GM06990 (cell line): ENCODE measurements around the gene SH2D4B.

Experiments used
- DNase-seq: peaks from one replicate; pipeline ENCODE4 v3.0.0-alpha.2; 2011; ENCODE audit not compliant: insufficient read length; ENCODE audit errors: extremely low read depth
- H3K27me3 ChIP-seq: replicated peaks from 2 replicates; pipeline ENCODE4 v1.6.0; 2011; ENCODE audit warnings: low read length; ENCODE audit not compliant: control insufficient read depth, insufficient read depth
- H3K36me3 ChIP-seq: 2 replicates; pipeline ENCODE4 v1.5.1; 2011; ENCODE audit warnings: low read length; ENCODE audit not compliant: control insufficient read depth, insufficient read depth
- H3K4me3 ChIP-seq: replicated peaks from 2 replicates; pipeline ENCODE4 v1.5.1; 2011; ENCODE audit warnings: low read depth, mild to moderate bottlenecking, control low read depth, low read length
- CTCF ChIP-seq: IDR thresholded peaks from 2 replicates; pipeline ENCODE4 v1.5.1; 2011; ENCODE audit warnings: low read length, control low read depth, mild to moderate bottlenecking, inconsistent platforms; ENCODE audit not compliant: insufficient read depth, poor library complexity, severe bottlenecking

Gene SH2D4B

GRCh38 chr10:80504158-80504811 lies 33.4 kb upstream of the SH2D4B start:
- no peak for DNase-seq
- H3K36me3 ChIP-seq, result peaks cover 14% of the 10 kb centered on the region
- H3K27me3 ChIP-seq, result no peaks in the 10 kb centered on the region
- TF ChIP-seq CTCF, result no peak
- H3K4me3 ChIP-seq, result no peak overlapping the region

GRCh38 chr10:80504897-80505465 lies 32.7 kb upstream of the SH2D4B start:
- no peak overlapping the region for H3K4me3 ChIP-seq
- peaks cover 18% of the 10 kb centered on the region for H3K36me3 ChIP-seq
- DNase-seq, result no peak

GRCh38 chr10:80506189-80506575 lies 31.5 kb upstream of the SH2D4B start:
- no peak for TF ChIP-seq CTCF
- no peak for DNase-seq
- H3K27me3 ChIP-seq, result no peaks in the 10 kb centered on the region
- H3K36me3 ChIP-seq, result peaks cover 18% of the 10 kb centered on the region
- no peak overlapping the region for H3K4me3 ChIP-seq

More at GRCh38 chr10:80504897-80505465, 32.7 kb upstream of the SH2D4B start:
- H3K27me3 ChIP-seq, result no peaks in the 10 kb centered on the region
- TF ChIP-seq CTCF, result no peak

- H3K27me3 ChIP-seq, result no peaks in the 10 kb centered on the region
- no peak overlapping the region for H3K4me3 ChIP-seq
- DNase-seq, result no peak
- peaks cover 20% of the 10 kb centered on the region for H3K36me3 ChIP-seq
- no peak for TF ChIP-seq CTCF
Measured at GRCh38 chr10:80506836-80507487, 30.7 kb upstream of the SH2D4B start.

GRCh38 chr10:80509108-80509402 lies 28.6 kb upstream of the SH2D4B start:
- no peak for TF ChIP-seq CTCF
- Histone ChIP-seq H3K4me3 (no peak overlapping the region), H3K36me3 (peaks cover 29% of the 10 kb centered on the region), H3K27me3 (no peaks in the 10 kb centered on the region)
- no peak for DNase-seq
